HUES6 (cell line): ENCODE measurements around the gene ENOX2.

Experiments used
- H3K27ac ChIP-seq: 2 replicates; pipeline ENCODE4 v1.7.0; 2013; ENCODE audit warnings: low read depth, mild to moderate bottlenecking, low read length, inconsistent platforms
- H3K27me3 ChIP-seq: 2 replicates; pipeline ENCODE4 v1.6.1; 2013; ENCODE audit warnings: low read length; ENCODE audit not compliant: control insufficient read depth, insufficient read depth
- H3K36me3 ChIP-seq: 2 replicates; pipeline ENCODE4 v1.6.1; 2013; ENCODE audit warnings: low read length; ENCODE audit not compliant: control insufficient read depth, insufficient read depth
- H3K4me1 ChIP-seq: 2 replicates; pipeline ENCODE4 v1.6.1; 2013; ENCODE audit warnings: low read length; ENCODE audit not compliant: control insufficient read depth, insufficient read depth
- H3K4me3 ChIP-seq: 2 replicates; pipeline ENCODE4 v1.5.1; 2013; ENCODE audit warnings: low read depth, low read length
- H3K9ac ChIP-seq: one replicate; pipeline ENCODE4 v1.6.1; 2013; ENCODE audit warnings: mild to moderate bottlenecking, low read length
- H3K9me3 ChIP-seq: 2 replicates; pipeline ENCODE4 v1.6.1; 2013; ENCODE audit warnings: low read depth, low read length; ENCODE audit not compliant: control insufficient read depth, insufficient read depth

The ENOX2 gene

DNA sequence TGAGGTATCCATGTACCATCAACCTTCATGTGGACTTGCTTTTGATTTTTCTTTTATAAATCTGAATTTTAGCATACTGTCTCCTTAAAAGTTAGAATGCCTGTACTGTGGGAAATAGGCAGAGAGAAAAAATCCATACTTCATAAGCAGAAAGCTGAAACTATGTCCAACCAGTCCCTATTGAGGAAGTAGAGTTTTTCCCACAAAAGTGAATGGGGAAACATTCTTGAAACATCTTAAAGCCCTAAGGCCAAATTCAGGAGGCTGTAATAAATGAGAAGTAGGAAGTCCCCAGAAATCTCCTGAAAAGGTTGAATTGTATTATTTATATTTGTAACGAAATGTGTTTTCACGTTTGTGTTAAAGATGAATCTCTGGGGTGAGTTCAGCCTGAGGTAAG, 56.3 kb downstream of the ENOX2 start:
- Histone ChIP-seq H3K27me3 (no peaks in the 10 kb centered on the region; the same call in 1 of the 2 replicates), H3K36me3 (no peaks in the 10 kb centered on the region), H3K9ac (no peak overlapping the region), H3K27ac (no peak overlapping the region), H3K9me3 (no peaks in the 10 kb centered on the region), H3K4me1 (peaks cover 8% of the 10 kb centered on the region), H3K4me3 (no peak overlapping the region)

DNA sequence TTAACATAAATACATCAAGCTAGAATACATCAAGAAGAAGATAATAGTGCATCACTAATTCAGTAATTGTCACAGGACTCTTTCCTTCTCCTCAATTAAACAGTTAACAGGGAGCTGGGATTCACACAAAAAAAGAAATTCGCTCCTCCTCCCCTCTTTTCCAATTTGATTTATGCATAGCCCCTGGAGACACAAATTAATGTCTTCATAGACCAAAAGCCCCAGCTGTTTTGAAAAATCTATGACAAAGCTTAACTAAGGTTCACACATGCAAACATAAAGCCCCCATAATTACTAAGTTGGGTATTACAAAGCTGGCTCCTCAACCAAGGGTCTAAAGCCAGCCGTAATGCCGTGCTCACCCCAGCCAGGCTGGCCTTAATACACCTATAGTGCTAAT, 61.2 kb downstream of the ENOX2 start:
- H3K27ac ChIP-seq: no peak overlapping the region
- H3K36me3 ChIP-seq: no peaks in the 10 kb centered on the region
- H3K27me3 ChIP-seq: no peaks in the 10 kb centered on the region
- H3K4me3 ChIP-seq: no peak overlapping the region
- no peak overlapping the region for H3K9ac ChIP-seq
- peaks cover 9% of the 10 kb centered on the region for H3K4me1 ChIP-seq
- no peaks in the 10 kb centered on the region for H3K9me3 ChIP-seq

DNA sequence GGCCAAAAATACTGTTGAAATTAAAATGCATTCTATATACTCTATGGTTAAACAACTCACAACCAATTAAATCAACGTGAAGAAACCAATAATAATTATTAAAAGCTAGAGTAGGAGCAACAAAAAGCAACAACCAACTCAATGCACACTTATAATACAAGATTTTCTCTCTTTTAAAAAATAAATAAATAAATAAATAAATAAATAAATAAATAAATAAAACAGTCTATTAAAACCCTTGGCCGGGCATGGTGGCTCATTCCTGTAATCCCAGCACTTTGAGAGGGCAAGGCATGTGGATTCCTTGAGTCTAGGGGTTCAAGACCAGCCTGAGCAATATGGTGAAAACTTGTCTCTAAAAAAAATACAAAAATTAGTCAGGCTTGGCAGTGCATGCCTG, 62.7 kb downstream of the ENOX2 start:
- Histone ChIP-seq H3K27ac (no peak overlapping the region), H3K9ac (no peak overlapping the region), H3K36me3 (no peaks in the 10 kb centered on the region), H3K4me1 (peaks cover 24% of the 10 kb centered on the region), H3K4me3 (no peak overlapping the region), H3K27me3 (no peaks in the 10 kb centered on the region), H3K9me3 (no peaks in the 10 kb centered on the region)

DNA sequence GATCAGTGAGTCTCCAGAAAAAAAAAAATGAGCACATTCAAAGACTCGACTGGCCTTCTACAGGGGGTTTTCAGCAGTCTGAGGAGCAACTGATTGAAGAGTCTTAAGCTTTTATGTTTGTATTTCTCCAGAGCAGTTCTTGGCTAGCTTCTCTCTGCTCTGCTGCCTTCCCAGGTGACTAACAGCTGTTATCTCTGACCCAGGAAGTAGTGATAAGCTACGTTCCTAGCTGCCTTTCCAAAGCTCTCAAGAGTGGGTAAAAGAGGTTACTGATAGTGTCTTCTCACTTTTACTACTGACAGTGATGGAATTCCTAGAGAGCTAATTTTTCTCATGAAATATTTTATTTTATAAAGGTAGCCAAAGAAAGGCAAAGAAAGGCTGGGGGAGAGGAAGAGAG, 66.6 kb downstream of the ENOX2 start:
- Histone ChIP-seq H3K4me1 (peaks cover 38% of the 10 kb centered on the region), H3K9ac (no peak overlapping the region), H3K27me3 (no peaks in the 10 kb centered on the region; the same call in 1 of the 2 replicates), H3K36me3 (no peaks in the 10 kb centered on the region), H3K9me3 (no peaks in the 10 kb centered on the region), H3K4me3 (no peak overlapping the region), H3K27ac (peak overlapping the region; percentile 18; the same call in 1 of the 2 replicates)

DNA sequence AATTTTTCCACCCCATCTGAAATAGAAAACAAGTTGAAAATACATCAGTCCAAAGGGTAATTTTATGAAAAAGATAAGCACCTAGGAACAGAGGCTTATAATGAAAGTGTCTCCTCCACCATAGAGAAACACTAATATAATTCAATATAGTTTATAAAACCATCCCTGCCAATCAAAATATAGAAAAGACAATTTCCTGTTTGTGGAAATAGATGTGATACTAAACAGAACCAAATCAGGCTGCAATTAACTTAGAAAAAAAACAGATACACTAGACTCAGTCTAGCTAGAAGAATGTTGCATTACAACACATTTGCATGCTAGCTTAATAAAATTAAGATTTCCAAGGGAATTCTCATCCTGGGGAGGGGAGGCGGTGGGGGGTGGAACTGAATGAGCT, 68.2 kb downstream of the ENOX2 start:
- H3K27me3 ChIP-seq: no peaks in the 10 kb centered on the region; the same call in 1 of the 2 replicates
- H3K27ac ChIP-seq: 0 out of 2 replicates have a peak overlapping the region, but pooled peaks have one; percentile 37
- no peaks in the 10 kb centered on the region for H3K36me3 ChIP-seq
- peaks cover 38% of the 10 kb centered on the region for H3K4me1 ChIP-seq
- no peaks in the 10 kb centered on the region for H3K9me3 ChIP-seq
- H3K4me3 ChIP-seq: no peak overlapping the region
- no peak overlapping the region for H3K9ac ChIP-seq

DNA sequence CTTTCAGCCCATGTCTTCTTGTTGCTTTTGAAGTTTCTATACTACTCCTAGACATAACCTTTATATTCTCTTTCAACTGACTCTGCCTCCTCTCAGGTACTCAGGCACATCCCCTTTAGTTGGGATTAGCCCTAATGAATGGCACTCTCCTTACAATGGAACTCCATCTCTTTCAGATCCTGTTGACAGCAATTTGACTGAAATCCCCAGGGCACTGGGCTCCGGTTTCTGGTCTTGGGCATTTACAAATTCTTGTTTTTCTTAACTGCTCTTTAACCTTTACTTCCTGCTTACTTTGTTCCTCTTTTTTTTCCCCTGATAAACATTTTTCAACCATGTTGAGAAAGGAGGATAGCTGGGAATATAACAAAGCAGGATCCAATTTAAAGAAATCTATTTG, 68.9 kb downstream of the ENOX2 start:
- Histone ChIP-seq H3K4me3 (no peak overlapping the region), H3K9ac (no peak overlapping the region), H3K27ac (0 out of 2 replicates have a peak overlapping the region, but pooled peaks have one; percentile 37)

DNA sequence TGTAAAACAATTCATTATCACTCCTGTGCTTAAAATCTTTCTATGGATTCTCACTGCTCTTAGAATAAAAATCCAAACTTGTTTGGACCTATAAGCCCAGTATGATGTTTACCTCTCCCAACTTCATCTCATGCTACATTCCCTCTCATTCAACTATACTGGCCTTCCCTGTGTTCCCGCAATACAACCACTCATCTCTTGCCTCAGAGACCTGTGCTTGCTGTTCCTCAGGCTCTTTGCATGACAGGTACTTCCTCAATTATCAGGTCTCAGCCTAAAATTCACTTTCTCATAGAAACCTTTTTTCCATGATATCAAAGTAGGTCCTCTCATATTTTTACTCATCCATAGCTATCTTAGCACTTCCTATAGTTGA, 71.7 kb downstream of the ENOX2 start:
- no peak overlapping the region for H3K27ac ChIP-seq
- H3K9ac ChIP-seq: no peak overlapping the region
- H3K27me3 ChIP-seq: no peaks in the 10 kb centered on the region; the same call in 1 of the 2 replicates

More for the DNA sequence above, 68.9 kb downstream of the ENOX2 start:
- no peaks in the 10 kb centered on the region for H3K9me3 ChIP-seq
- no peaks in the 10 kb centered on the region; the same call in 1 of the 2 replicates for H3K27me3 ChIP-seq
- H3K4me1 ChIP-seq: peaks cover 38% of the 10 kb centered on the region
- H3K36me3 ChIP-seq: no peaks in the 10 kb centered on the region

DNA sequence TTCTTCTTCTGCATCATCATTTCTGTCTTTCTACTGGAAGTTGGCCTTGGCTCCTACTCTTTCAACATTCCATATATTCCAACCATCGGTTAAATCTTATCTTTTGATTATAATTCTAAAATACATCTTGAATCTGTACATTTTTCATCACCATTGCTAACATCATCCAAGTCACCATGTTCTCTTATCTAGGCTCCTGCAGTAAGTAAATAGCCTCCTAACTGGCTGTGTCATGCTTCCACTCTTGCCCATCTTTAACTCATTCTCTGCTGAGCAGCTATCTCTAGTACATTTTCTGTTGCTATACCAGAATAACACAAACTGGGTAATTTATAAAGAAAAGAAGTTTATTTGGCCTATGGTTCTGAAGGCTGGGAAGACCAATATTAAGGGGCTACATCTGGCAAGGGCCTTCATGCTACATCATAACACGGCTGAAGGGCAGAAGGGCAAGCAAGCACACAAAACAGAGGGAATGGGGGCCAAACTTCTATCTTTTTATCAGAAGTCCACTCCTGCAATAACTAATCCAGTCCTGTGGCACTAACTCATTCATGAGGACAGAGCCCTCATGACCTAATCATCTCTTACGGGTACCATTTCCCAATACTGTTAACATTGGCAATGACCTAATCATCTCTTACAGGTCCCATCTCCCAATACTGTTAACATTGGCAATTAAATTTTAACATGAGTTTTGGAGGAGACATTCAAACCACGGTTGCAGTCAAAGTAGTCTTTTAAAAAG, 72.2 kb downstream of the ENOX2 start:
- no peak overlapping the region for H3K27ac ChIP-seq
- no peaks in the 10 kb centered on the region for H3K9me3 ChIP-seq
- H3K36me3 ChIP-seq: no peaks in the 10 kb centered on the region
- no peak overlapping the region for H3K9ac ChIP-seq
- no peak overlapping the region for H3K4me3 ChIP-seq
- peaks cover 27% of the 10 kb centered on the region for H3K4me1 ChIP-seq
- no peaks in the 10 kb centered on the region; the same call in 1 of the 2 replicates for H3K27me3 ChIP-seq

More for the DNA sequence above, 71.7 kb downstream of the ENOX2 start:
- no peak overlapping the region for H3K4me3 ChIP-seq
- peaks cover 32% of the 10 kb centered on the region for H3K4me1 ChIP-seq
- H3K9me3 ChIP-seq: no peaks in the 10 kb centered on the region
- H3K36me3 ChIP-seq: no peaks in the 10 kb centered on the region

DNA sequence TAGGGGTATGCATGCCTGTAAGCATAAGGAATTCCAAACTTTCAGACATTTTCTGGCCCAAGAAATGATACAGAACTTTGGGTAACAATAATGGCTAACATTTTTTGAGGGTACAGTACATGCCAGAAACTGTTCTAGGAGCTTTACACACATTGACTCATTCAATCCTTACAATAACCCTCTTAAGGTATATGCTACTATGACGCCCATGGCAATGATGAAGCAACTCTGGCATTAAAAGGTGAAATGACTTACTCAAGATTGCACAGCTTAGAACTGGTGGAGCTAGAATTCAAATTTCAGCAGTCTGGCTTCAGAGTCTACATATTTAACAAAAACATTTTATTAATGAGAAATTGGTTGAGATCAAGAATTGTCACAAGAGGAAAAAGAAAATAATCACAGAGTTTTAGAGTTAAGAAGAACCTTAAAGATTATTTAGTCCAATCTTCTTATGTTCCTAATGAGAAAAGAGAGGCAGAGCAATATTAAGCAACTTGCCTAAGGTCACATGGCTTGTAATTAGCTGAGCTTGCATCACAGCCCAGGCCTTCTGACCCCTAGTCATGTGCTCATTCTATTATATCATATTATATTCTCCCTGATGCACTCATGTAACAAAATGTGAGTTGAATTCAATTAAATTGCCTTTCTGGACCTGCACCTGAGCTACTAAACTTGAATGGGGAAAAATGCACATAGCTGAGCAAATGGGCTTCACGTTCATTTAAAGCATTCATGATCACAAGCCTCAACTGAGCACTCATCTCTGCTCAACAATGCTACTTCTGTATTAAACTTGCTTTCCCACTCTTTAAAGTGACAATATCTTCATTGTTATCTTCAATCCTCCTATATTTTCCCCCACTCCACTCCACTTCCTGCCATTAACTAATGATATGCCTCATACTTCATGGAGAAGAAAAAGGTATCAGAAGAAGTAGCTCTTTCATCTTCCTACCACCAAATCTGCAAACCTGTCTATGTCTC, 73.2 kb downstream of the ENOX2 start:
- H3K27ac ChIP-seq: no peak overlapping the region
- no peaks in the 10 kb centered on the region for H3K9me3 ChIP-seq
- peaks cover 17% of the 10 kb centered on the region for H3K4me1 ChIP-seq
- H3K27me3 ChIP-seq: no peaks in the 10 kb centered on the region; the same call in 1 of the 2 replicates
- no peaks in the 10 kb centered on the region for H3K36me3 ChIP-seq
- no peak overlapping the region for H3K9ac ChIP-seq
- no peak overlapping the region for H3K4me3 ChIP-seq

DNA sequence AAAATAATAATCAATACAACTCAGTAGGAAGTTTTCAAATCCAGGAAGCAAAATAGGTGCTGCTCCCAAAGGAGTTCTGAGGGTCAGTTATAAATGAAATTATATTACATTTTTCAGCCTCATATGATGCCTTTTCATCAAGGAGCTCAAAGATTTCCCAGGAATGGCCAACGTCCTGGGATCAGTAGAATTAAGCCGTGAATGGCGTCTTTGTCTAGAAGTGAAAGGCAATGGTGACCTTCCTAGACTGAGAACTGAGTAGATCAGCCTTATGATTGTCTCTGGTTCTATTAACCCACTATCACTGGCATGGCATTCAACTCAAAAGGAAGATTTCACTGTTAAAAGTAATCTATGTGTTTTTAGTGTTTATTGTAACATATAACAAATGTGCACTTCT, 74.4 kb downstream of the ENOX2 start:
- H3K36me3 ChIP-seq: no peaks in the 10 kb centered on the region
- H3K9ac ChIP-seq: no peak overlapping the region
- no peaks in the 10 kb centered on the region for H3K9me3 ChIP-seq
- H3K27ac ChIP-seq: no peak overlapping the region
- H3K27me3 ChIP-seq: no peaks in the 10 kb centered on the region; the same call in 1 of the 2 replicates
- H3K4me3 ChIP-seq: no peak overlapping the region
- H3K4me1 ChIP-seq: peaks cover 8% of the 10 kb centered on the region; the same call in 1 of the 2 replicates
